H9 (cell line): ENCODE measurements around the gene RANBP17. TPM values are rescaled to one million over a fixed set of nuclear protein-coding genes. Genes with fewer than 3 reads are reported as not detected.

Source experiments
- DNase-seq: peaks from one replicate; pipeline ENCODE4 v3.0.0-alpha.2; 2017
- H2AFZ ChIP-seq: one replicate; pipeline ENCODE4 v1.6.1; 2013; ENCODE audit warnings: mild to moderate bottlenecking, low read length, control low read depth, moderate library complexity
- H2AK5ac ChIP-seq: 2 replicates; pipeline ENCODE4 v1.6.1; 2013; ENCODE audit warnings: low read length, control low read depth, mixed read lengths; ENCODE audit not compliant: insufficient read length
- H2BK120ac ChIP-seq: one replicate; pipeline ENCODE4 v1.6.1; 2013; ENCODE audit warnings: low read depth, mild to moderate bottlenecking, low read length, control low read depth, inconsistent platforms; ENCODE audit not compliant: poor library complexity, severe bottlenecking
- H2BK12ac ChIP-seq: 2 replicates; pipeline ENCODE4 v1.6.1; 2013; ENCODE audit warnings: low read length, control low read depth, mixed read lengths, low read depth; ENCODE audit not compliant: insufficient read length
- H2BK15ac ChIP-seq: 2 replicates; pipeline ENCODE4 v1.6.1; 2013; ENCODE audit warnings: low read depth, low read length, control low read depth
- H2BK20ac ChIP-seq: one replicate; pipeline ENCODE4 v1.6.1; 2013; ENCODE audit warnings: low read depth, mild to moderate bottlenecking, low read length, control low read depth, inconsistent platforms; ENCODE audit not compliant: poor library complexity, severe bottlenecking
- H2BK5ac ChIP-seq: 2 replicates; pipeline ENCODE4 v1.6.1; 2013; ENCODE audit warnings: low read length, control low read depth, mixed read lengths; ENCODE audit not compliant: insufficient read length
- H3K14ac ChIP-seq: 2 replicates; pipeline ENCODE4 v1.6.1; 2013; ENCODE audit warnings: low read length, control low read depth; ENCODE audit not compliant: insufficient read depth
- H3K18ac ChIP-seq: 2 replicates; pipeline ENCODE4 v1.6.1; 2013; ENCODE audit warnings: low read depth, mild to moderate bottlenecking, mixed read lengths, low read length, control low read depth; ENCODE audit not compliant: insufficient read length
- H3K23ac ChIP-seq: 2 replicates; pipeline ENCODE4 v1.6.1; 2013; ENCODE audit warnings: low read length, control low read depth, mixed read lengths, low read depth; ENCODE audit not compliant: insufficient read length
- H3K23me2 ChIP-seq: 2 replicates; pipeline ENCODE4 v1.6.1; 2013; ENCODE audit warnings: low read depth, mild to moderate bottlenecking, mixed read lengths, low read length, control low read depth; ENCODE audit not compliant: insufficient read length, poor library complexity, severe bottlenecking
- H3K27ac ChIP-seq: 2 replicates; pipeline ENCODE4 v1.5.1; 2013; ENCODE audit warnings: low read length, control low read depth, mixed read lengths, low read depth; ENCODE audit not compliant: insufficient read length
- H3K27me3 ChIP-seq: 2 replicates; pipeline ENCODE4 v1.6.1; 2013; ENCODE audit warnings: low read length, control low read depth, inconsistent platforms; ENCODE audit not compliant: insufficient read depth
- H3K4ac ChIP-seq: 2 replicates; pipeline ENCODE4 v1.6.1; 2013; ENCODE audit warnings: low read depth, mild to moderate bottlenecking, control low read depth, inconsistent platforms, low read length, moderate library complexity
- H3K4me1 ChIP-seq: 2 replicates; pipeline ENCODE4 v1.6.1; 2013; ENCODE audit warnings: low read length, control low read depth, inconsistent platforms; ENCODE audit not compliant: insufficient read depth
- H3K4me2 ChIP-seq: 2 replicates; pipeline ENCODE4 v1.6.1; 2013; ENCODE audit warnings: low read length, control low read depth, mixed read lengths; ENCODE audit not compliant: insufficient read length, insufficient read depth
- H3K56ac ChIP-seq: 2 replicates; pipeline ENCODE4 v1.6.1; 2013; ENCODE audit warnings: low read depth, mild to moderate bottlenecking, mixed read lengths, low read length, control low read depth; ENCODE audit not compliant: insufficient read length
- H3K79me1 ChIP-seq: 2 replicates; pipeline ENCODE4 v1.6.1; 2013; ENCODE audit warnings: low read depth, mild to moderate bottlenecking, moderate library complexity, low read length, control low read depth, inconsistent platforms; ENCODE audit not compliant: insufficient read depth, poor library complexity, severe bottlenecking
- H3K79me2 ChIP-seq: 2 replicates; pipeline ENCODE4 v1.6.1; 2013; ENCODE audit warnings: low read length, control low read depth, inconsistent platforms; ENCODE audit not compliant: insufficient read depth
- H3K9ac ChIP-seq: 2 replicates; pipeline ENCODE4 v1.6.1; 2013; ENCODE audit warnings: low read length, control low read depth, mixed read lengths; ENCODE audit not compliant: insufficient read length; ENCODE audit errors: extremely low read depth
- H3K9me3 ChIP-seq: one replicate; pipeline ENCODE4 v1.6.1; 2013; ENCODE audit warnings: low read depth, low read length, inconsistent platforms; ENCODE audit not compliant: control insufficient read depth
- H3T11ph ChIP-seq: one replicate; pipeline ENCODE4 v1.6.1; 2013; ENCODE audit warnings: mild to moderate bottlenecking, low read length, control low read depth, inconsistent platforms
- H4K20me1 ChIP-seq: one replicate; pipeline ENCODE4 v1.6.1; 2013; ENCODE audit not compliant: control insufficient read depth, insufficient read length, insufficient read depth
- H4K5ac ChIP-seq: 2 replicates; pipeline ENCODE4 v1.6.1; 2013; ENCODE audit warnings: low read depth, mild to moderate bottlenecking, mixed read lengths, low read length, control low read depth; ENCODE audit not compliant: insufficient read length
- H4K8ac ChIP-seq: replicated peaks from 2 replicates; pipeline ENCODE4 v1.6.1; 2013; ENCODE audit warnings: low read length, control low read depth, mixed read lengths, low read depth; ENCODE audit not compliant: insufficient read length
- H4K91ac ChIP-seq: 2 replicates; pipeline ENCODE4 v1.6.1; 2013; ENCODE audit warnings: low read depth, mild to moderate bottlenecking, moderate library complexity, mixed read lengths, low read length, control low read depth; ENCODE audit not compliant: insufficient read length
- H3K27ac Mint-ChIP-seq, 3 experiments: 2 replicates in 2 of 3; 3 replicates in 1 of 3; pipeline ENCODE4 v1.8.0; 2020 to 2021; ENCODE audit warnings: mixed read lengths in 3 of 3, mild to moderate bottlenecking in 1 of 3, moderate library complexity in 1 of 3
- H3K27me3 Mint-ChIP-seq: 2 replicates; pipeline ENCODE4 v1.8.0; 2021; ENCODE audit warnings: low read depth, mild to moderate bottlenecking, moderate library complexity, mixed read lengths
- H3K36me3 Mint-ChIP-seq, 3 experiments: 2 replicates in 2 of 3; 3 replicates in 1 of 3; pipeline ENCODE4 v1.8.0; 2020 to 2021; ENCODE audit warnings: low read depth in 3 of 3, mixed read lengths in 3 of 3; ENCODE audit not compliant: insufficient read depth in 1 of 3
- H3K4me1 Mint-ChIP-seq, 2 experiments: 2 replicates each; pipeline ENCODE4 v1.8.0; 2020; ENCODE audit warnings: mixed read lengths in 2 of 2
- H3K4me3 Mint-ChIP-seq, 2 experiments: 2 replicates in 1 of 2; 3 replicates in 1 of 2; pipeline ENCODE4 v1.8.0; 2020 to 2021; ENCODE audit warnings: mild to moderate bottlenecking in 2 of 2, mixed read lengths in 2 of 2, moderate library complexity in 1 of 2
- H3K9me3 Mint-ChIP-seq, 2 experiments: 2 replicates in 1 of 2; 3 replicates in 1 of 2; pipeline ENCODE4 v1.8.0; 2020; ENCODE audit warnings: mild to moderate bottlenecking in 2 of 2, mixed read lengths in 2 of 2, moderate library complexity in 1 of 2
- CTCF ChIP-seq: fragments of 200-600 bp; sonication (generic); conservative IDR thresholded peaks from 3 replicates; pipeline ENCODE4 v1.8.0; 2021; ENCODE audit warnings: antibody characterized with exemption, mild to moderate bottlenecking
- WGBS: extraction: QIAGEN DNeasy Blood & Tissue Kit; methylation state at CpG from one replicate; pipeline ENCODE4 v1.1.7; 2013; ENCODE audit warnings: missing lambda C conversion rate, low lambda C conversion rate, mixed read lengths; ENCODE audit not compliant: insufficient read length; ENCODE audit errors: extremely low coverage; 5-methylcytosine and 5-hydroxymethylcytosine counted together
- total RNA-seq: library from RNA; stranded (reverse); gene quantifications from 2 replicates; pipeline ENCODE4 v1.2.1, GENCODE V29; 2021

RANBP17 gene
- total RNA-seq, 1 experiment from 2014 or later: 16.5 TPM

DNA sequence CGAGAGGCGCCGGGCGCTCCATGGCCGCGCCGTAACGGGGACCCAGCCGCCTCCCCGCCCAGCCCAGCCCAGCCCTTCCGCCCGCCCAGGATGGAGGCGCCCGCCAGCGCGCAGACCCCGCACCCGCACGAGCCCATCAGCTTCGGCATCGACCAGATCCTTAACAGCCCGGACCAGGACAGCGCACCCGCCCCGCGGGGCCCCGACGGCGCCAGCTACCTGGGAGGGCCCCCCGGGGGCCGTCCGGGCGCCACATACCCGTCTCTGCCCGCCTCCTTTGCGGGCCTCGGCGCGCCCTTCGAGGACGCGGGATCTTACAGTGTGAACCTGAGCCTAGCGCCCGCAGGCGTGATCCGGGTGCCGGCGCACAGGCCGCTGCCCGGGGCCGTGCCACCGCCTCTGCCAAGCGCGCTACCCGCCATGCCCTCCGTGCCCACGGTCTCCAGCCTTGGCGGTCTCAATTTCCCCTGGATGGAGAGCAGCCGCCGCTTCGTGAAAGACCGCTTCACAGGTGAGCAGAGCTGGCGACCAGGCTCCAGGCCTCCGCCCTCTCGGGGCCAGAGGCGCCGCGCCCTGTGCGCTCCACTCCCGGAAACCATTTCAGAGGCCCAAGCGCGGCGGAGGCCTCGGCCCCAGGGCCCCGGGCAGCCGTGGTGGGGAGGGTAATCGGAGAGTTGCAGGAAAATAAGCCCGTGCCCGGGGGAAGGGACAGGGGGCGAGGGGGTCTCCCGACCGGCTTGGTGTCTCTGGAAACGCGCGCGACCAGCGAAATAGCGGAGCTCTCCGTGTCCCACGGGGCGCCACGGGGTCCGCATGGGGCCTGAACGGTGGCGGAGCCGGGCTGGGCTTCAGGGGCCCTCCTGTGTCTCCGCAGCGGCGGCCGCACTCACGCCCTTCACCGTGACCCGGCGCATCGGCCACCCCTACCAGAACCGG lies 447.7 kb downstream of the RANBP17 start:
- Histone ChIP-seq H3K9ac (no peak overlapping the region), H4K91ac (no peak overlapping the region), H4K5ac (no peak overlapping the region), H2BK5ac (no peak overlapping the region), H2AFZ (no peak overlapping the region), H4K20me1 (no peaks in the 10 kb centered on the region), H3T11ph (no peak overlapping the region), H3K23me2 (peaks cover 10% of the 10 kb centered on the region), H3K18ac (no peak overlapping the region), H3K79me2 (no peaks in the 10 kb centered on the region), H2AK5ac (no peak overlapping the region), H3K4me1 (no peaks in the 10 kb centered on the region), H2BK20ac (no peak overlapping the region), H4K8ac (no peak overlapping the region), H2BK12ac (no peak overlapping the region), H2BK120ac (no peak overlapping the region), H3K56ac (no peak overlapping the region), H3K9me3 (no peaks in the 10 kb centered on the region), H3K27ac (no peak overlapping the region), H3K4me2 (peak overlapping the region; percentile 60), H2BK15ac (no peak overlapping the region), H3K27me3 (peaks cover 95% of the 10 kb centered on the region), H3K79me1 (no peaks in the 10 kb centered on the region), H3K14ac (no peak overlapping the region), H3K23ac (no peak overlapping the region), H3K4ac (no peak overlapping the region)
- Mint-ChIP-seq H3K36me3 (0 out of 7 replicates have a peak, but pooled peaks cover 0 to 1% (median 0%) of the 10 kb centered on the region in 3 experiments), H3K27me3 (peaks cover 98% of the 10 kb centered on the region), H3K4me3 (peak overlapping the region; percentile 10 to 75; a peak in 4 of 5 replicates), H3K9me3 (peaks cover 5 to 11% of the 10 kb centered on the region in 2 experiments; a peak in 4 of 5 replicates), H3K4me1 (peaks cover 13 to 46% of the 10 kb centered on the region in 2 experiments), H3K27ac (no peak overlapping the region)
- no CpG with 5 or more reads among the region's 106 CpGs for WGBS
- DNase-seq: peak; percentile 48
- TF ChIP-seq CTCF: no peak
